Measurements from ENCODE around the gene RIPOR3.

DNA sequence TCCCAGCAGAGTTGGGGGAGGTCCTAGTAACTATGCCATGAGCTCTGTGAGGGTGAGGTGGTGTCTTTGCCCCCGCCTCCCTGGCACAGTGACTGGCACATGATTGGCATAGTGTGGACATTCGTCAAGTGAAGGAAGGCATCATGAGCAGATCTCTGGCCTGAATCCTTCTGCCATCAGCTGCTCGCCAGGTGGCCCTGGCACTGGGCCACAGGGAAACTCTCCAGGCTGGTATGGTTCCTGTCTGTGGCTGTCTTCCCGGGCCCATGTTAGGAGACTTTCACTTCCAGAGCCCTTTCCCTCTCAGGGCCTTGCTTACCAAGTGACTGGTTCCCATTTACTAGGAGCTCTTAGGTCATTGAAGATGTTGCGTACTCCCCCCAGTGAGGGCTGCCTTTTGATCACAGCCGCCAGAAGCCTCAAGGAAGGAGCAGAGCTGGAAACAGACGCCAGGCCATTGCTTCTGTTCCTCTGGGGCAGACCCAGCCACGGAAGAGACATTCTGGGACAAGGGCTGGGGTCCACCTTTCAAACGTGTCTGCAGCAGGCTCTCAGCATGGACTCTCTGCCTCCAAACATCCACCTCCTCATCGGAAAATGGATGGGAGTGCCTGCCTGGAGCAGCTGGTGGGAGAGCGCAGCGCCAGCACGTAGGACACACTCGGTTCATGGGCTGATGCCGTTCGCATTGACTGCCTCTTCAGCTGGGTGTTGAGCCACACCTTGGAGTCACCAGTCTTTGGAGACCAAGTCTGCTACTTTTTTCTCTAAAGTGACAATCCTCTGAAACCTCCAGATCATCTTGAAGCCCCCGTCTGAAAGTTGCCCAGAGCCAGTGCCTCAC is 113.9 kb downstream of the RIPOR3 start:
- TF ChIP-seq RAD51 (IDR thresholded peaks at IDR 0.05; ENCODE audit: borderline replicate concordance, low read depth) (no peak), TGIF2 (CRISPR knock-in tag; IDR thresholded peaks at IDR 0.05) (no peak), RNF2 (IDR thresholded peaks at IDR 0.05) (no peak), ZHX1 (conservative IDR thresholded peaks at IDR 0.05; ENCODE audit: low read length) (no peak)
- TF ChIP-seq, protein P1, sequence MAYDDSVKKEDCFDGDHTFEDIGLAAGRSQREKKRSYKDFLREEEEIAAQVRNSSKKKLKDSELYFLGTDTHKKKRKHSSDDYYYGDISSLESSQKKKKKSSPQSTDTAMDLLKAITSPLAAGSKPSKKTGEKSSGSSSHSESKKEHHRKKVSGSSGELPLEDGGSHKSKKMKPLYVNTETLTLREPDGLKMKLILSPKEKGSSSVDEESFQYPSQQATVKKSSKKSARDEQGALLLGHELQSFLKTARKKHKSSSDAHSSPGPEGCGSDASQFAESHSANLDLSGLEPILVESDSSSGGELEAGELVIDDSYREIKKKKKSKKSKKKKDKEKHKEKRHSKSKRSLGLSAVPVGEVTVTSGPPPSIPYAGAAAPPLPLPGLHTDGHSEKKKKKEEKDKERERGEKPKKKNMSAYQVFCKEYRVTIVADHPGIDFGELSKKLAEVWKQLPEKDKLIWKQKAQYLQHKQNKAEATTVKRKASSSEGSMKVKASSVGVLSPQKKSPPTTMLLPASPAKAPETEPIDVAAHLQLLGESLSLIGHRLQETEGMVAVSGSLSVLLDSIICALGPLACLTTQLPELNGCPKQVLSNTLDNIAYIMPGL (CRISPR knock-in tag; IDR thresholded peaks at IDR 0.05), result no peak

Measured in K562 (cell line).